Stimulated activated CD8-positive, alpha-beta memory T cell treated with anti-CD3 and anti-CD28 coated beads, Interleukin-2, amount 100 ng/mL, for 1 hour (primary cell): ENCODE results near the gene DDX43.
"Not testable (repeated sequence)": the region's sequence is repeated elsewhere in the genome, so short reads cannot be mapped to it uniquely, and the experiment has no call there.

Experiments used
- DNase-seq, 2 donors: peaks; one replicate each; pipeline ENCODE4 v3.0.0-alpha.2; 2020; ENCODE audit warnings: low read depth in 2 of 2

Gene DDX43

GRCh38 chr6:73388800-73389512 lies 5.7 kb upstream of the DDX43 start:
- peak; percentile 15 to 43 for DNase-seq

GRCh38 chr6:73389854-73390253 lies 4.8 kb upstream of the DDX43 start:
- DNase-seq: no peak

- no peak for DNase-seq
These were observed 3.0 kb upstream of the DDX43 start for GRCh38 chr6:73391675-73392074.

- not testable (repeated sequence) for DNase-seq
These were observed 2.4 kb upstream of the DDX43 start for GRCh38 chr6:73392188-73392587.

- DNase-seq: no peak
These were observed 1.4 kb upstream of the DDX43 start for GRCh38 chr6:73393278-73393677.

GRCh38 chr6:73395875-73396274 lies 1.2 kb downstream of the DDX43 start:
- DNase-seq: no peak

GRCh38 chr6:73400656-73401055 lies 6.0 kb downstream of the DDX43 start:
- DNase-seq: no peak

- DNase-seq: no peak
These were observed 14.8 kb downstream of the DDX43 start for GRCh38 chr6:73409395-73409794.

- no peak for DNase-seq
These were observed 18.5 kb downstream of the DDX43 start for GRCh38 chr6:73413102-73413501.

GRCh38 chr6:73418081-73418741 lies 23.6 kb downstream of the DDX43 start:
- DNase-seq: no peak

GRCh38 chr6:73421534-73421933 lies 26.9 kb downstream of the DDX43 start:
- no peak for DNase-seq

GRCh38 chr6:73435236-73435635 lies 40.6 kb downstream of the DDX43 start:
- no peak for DNase-seq

GRCh38 chr6:73443555-73443954 lies 48.9 kb downstream of the DDX43 start:
- no peak for DNase-seq

GRCh38 chr6:73451223-73452106 lies 56.8 kb downstream of the DDX43 start:
- DNase-seq: peak in 1 of 2 donors; percentile 16

- peak; percentile 33 to 61 for DNase-seq
These were observed 57.5 kb downstream of the DDX43 start, which contains the start of gene CGAS for GRCh38 chr6:73452107-73452461. Gene CGAS (minus strand): TSS chr6:73452297. CDS start chr6:73452181, 116 bp downstream.

- DNase-seq: no peak
These were observed 61.4 kb downstream of the DDX43 start for GRCh38 chr6:73455865-73456629.

- DNase-seq: not testable (repeated sequence)
These were observed 64.8 kb downstream of the DDX43 start for GRCh38 chr6:73459474-73459873.

- no peak for DNase-seq
These were observed 65.4 kb downstream of the DDX43 start for GRCh38 chr6:73460056-73460455.

- DNase-seq: peak; percentile 64 to 70
These were observed 67.1 kb downstream of the DDX43 start, which contains the start of gene MTO1 for GRCh38 chr6:73461537-73462350. Gene MTO1 (plus strand): TSS chr6:73461737. CDS start chr6:73461855, 118 bp downstream.
